ENCODE results near the gene SCGB1D1.

The SCGB1D1 gene

GRCh38 chr11:62144641-62145255 lies 45.3 kb upstream of the SCGB1D1 start:
- no peak for DNase-seq (ENCODE audit: low read depth)
- TF ChIP-seq CTCF (IDR thresholded peaks at IDR 0.05; ENCODE audit: insufficient read depth, low read depth, low read length, missing control alignments) = no peak
- no peak overlapping the region for H3K4me3 ChIP-seq (ENCODE audit: low read depth, low read length)

GRCh38 chr11:62145261-62145871 lies 44.6 kb upstream of the SCGB1D1 start:
- TF ChIP-seq CTCF (IDR thresholded peaks at IDR 0.05; ENCODE audit: insufficient read depth, low read depth, low read length, missing control alignments) = no peak
- no peak for DNase-seq (ENCODE audit: low read depth)
- H3K4me3 ChIP-seq (ENCODE audit: low read depth, low read length) = no peak overlapping the region

GRCh38 chr11:62146476-62147200 lies 43.4 kb upstream of the SCGB1D1 start:
- DNase-seq (ENCODE audit: low read depth) = no peak
- H3K4me3 ChIP-seq (ENCODE audit: low read depth, low read length) = no peak overlapping the region
- no peak for TF ChIP-seq CTCF (IDR thresholded peaks at IDR 0.05; ENCODE audit: insufficient read depth, low read depth, low read length, missing control alignments)

- no peak for TF ChIP-seq CTCF (IDR thresholded peaks at IDR 0.05; ENCODE audit: insufficient read depth, low read depth, low read length, missing control alignments)
- no peak overlapping the region for H3K4me3 ChIP-seq (ENCODE audit: low read depth, low read length)
- DNase-seq (ENCODE audit: low read depth) = no peak
These were observed 42.5 kb upstream of the SCGB1D1 start for GRCh38 chr11:62147545-62147944.

GRCh38 chr11:62148271-62148980 lies 41.6 kb upstream of the SCGB1D1 start:
- TF ChIP-seq CTCF (IDR thresholded peaks at IDR 0.05; ENCODE audit: insufficient read depth, low read depth, low read length, missing control alignments) = no peak
- no peak for DNase-seq (ENCODE audit: low read depth)
- no peak overlapping the region for H3K4me3 ChIP-seq (ENCODE audit: low read depth, low read length)

- no peak overlapping the region for H3K4me3 ChIP-seq (ENCODE audit: low read depth, low read length)
- DNase-seq (ENCODE audit: low read depth) = no peak
- no peak for TF ChIP-seq CTCF (IDR thresholded peaks at IDR 0.05; ENCODE audit: insufficient read depth, low read depth, low read length, missing control alignments)
These were observed 39.8 kb upstream of the SCGB1D1 start for GRCh38 chr11:62149986-62150886.
